Loucy (cell line): Measurements from ENCODE around the gene TMSB4X.

Source experiments
- H2AFZ ChIP-seq: fragments of 200-600 bp; sonication (generic); 2 replicates; pipeline ENCODE4 v1.6.0; 2016; ENCODE audit warnings: antibody characterized with exemption, mild to moderate bottlenecking, low read length, moderate library complexity
- H3F3A ChIP-seq: fragments of 200-600 bp; 2 replicates; pipeline ENCODE4 v1.6.0; 2016; ENCODE audit warnings: antibody characterized with exemption, low read depth, mild to moderate bottlenecking
- H3K27me3 ChIP-seq: fragments of 200-600 bp; sonication (generic); 2 replicates; pipeline ENCODE4 v1.6.1; 2014; ENCODE audit warnings: low read length, mild to moderate bottlenecking; ENCODE audit not compliant: insufficient read depth, poor library complexity, severe bottlenecking
- H3K36me3 ChIP-seq: fragments of 200-600 bp; sonication (generic); 2 replicates; pipeline ENCODE4 v1.6.1; 2016; ENCODE audit warnings: low read length; ENCODE audit not compliant: insufficient read depth
- H3K4me1 ChIP-seq: fragments of 200-600 bp; sonication (generic); 2 replicates; pipeline ENCODE4 v1.5.1; 2014; ENCODE audit warnings: low read length, mild to moderate bottlenecking; ENCODE audit not compliant: insufficient read depth, poor library complexity, severe bottlenecking
- H3K4me2 ChIP-seq: fragments of 200-600 bp; sonication (generic); 2 replicates; pipeline ENCODE4 v1.6.0; 2014; ENCODE audit warnings: antibody characterized with exemption, low read length, low read depth, mild to moderate bottlenecking; ENCODE audit not compliant: poor library complexity, severe bottlenecking
- H3K4me3 ChIP-seq: fragments of 200-600 bp; sonication (generic); 2 replicates; pipeline ENCODE4 v1.5.1; 2014; ENCODE audit warnings: low read length, mild to moderate bottlenecking, mixed read lengths; ENCODE audit not compliant: poor library complexity, severe bottlenecking
- H3K79me2 ChIP-seq: fragments of 200-600 bp; sonication (generic); 2 replicates; pipeline ENCODE4 v1.6.1; 2014; ENCODE audit warnings: low read length; ENCODE audit not compliant: insufficient read depth
- H3K9ac ChIP-seq: fragments of 200-600 bp; sonication (generic); 2 replicates; pipeline ENCODE4 v1.6.0; 2014; ENCODE audit warnings: mild to moderate bottlenecking, low read depth, low read length, moderate library complexity; ENCODE audit not compliant: poor library complexity, severe bottlenecking
- H3K9me2 ChIP-seq: fragments of 200-600 bp; sonication (generic); replicated peaks from 2 replicates; pipeline ENCODE4 v1.6.1; 2016; ENCODE audit warnings: low read depth, low read length, mixed read lengths
- H3K9me3 ChIP-seq: fragments of 200-600 bp; sonication (generic); 2 replicates; pipeline ENCODE4 v1.6.1; 2014; ENCODE audit warnings: mild to moderate bottlenecking, antibody characterized with exemption, low read length, low read depth; ENCODE audit not compliant: insufficient read depth
- H4K20me1 ChIP-seq: fragments of 200-600 bp; sonication (generic); 2 replicates; pipeline ENCODE4 v1.6.0; 2014; ENCODE audit warnings: antibody characterized with exemption, low read length, mild to moderate bottlenecking; ENCODE audit not compliant: insufficient read depth, poor library complexity, severe bottlenecking
- CTCF ChIP-seq: fragments of 200-600 bp; sonication (generic); conservative IDR thresholded peaks from 2 replicates; pipeline ENCODE4 v1.5.1; 2014; ENCODE audit warnings: mild to moderate bottlenecking, antibody characterized with exemption, low read length
- EZH2phosphoT487 ChIP-seq: fragments of 200-600 bp; IDR thresholded peaks from 2 replicates; pipeline ENCODE4 v1.6.1; 2018; ENCODE audit warnings: antibody characterized with exemption, mild to moderate bottlenecking, moderate library complexity, borderline replicate concordance

The TMSB4X gene

GRCh38 chrX:12989461-12989860, 14.6 kb downstream of the TMSB4X start:
- H3K4me2 ChIP-seq, result no peak overlapping the region

DNA sequence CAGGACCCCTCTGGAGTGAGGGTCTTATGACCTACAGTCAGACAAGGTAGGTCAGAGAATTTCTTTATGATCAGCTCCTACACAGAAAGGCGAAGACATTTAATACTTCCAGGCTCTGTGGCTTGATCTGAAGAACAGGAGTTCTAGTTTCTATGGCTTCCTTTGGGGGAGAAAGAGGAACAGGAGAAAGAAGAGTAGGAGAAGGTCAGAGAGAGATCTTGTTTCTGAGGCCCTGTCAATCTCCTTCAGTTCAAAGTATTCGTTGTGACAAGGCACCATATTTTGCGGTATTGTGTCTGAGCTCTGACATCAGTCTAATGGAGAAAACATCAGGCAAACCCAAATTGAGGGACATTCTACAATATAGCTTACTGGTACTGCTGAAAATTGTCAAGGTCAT, 16.7 kb downstream of the TMSB4X start:
- TF ChIP-seq CTCF (no peak), EZH2phosphoT487 (no peak)
- H3K9ac ChIP-seq, result no peak overlapping the region
- no peaks in the 10 kb centered on the region for H3K4me1 ChIP-seq
- H3K36me3 ChIP-seq, result no peaks in the 10 kb centered on the region
- H4K20me1 ChIP-seq, result no peaks in the 10 kb centered on the region
- H3K27me3 ChIP-seq, result no peaks in the 10 kb centered on the region
- H3K4me2 ChIP-seq, result no peak overlapping the region
- H3F3A ChIP-seq, result no peaks in the 10 kb centered on the region
- no peaks in the 10 kb centered on the region for H3K79me2 ChIP-seq
- no peak overlapping the region for H2AFZ ChIP-seq
- H3K4me3 ChIP-seq, result no peak overlapping the region
- H3K9me2 ChIP-seq, result no peaks in the 10 kb centered on the region
- no peaks in the 10 kb centered on the region for H3K9me3 ChIP-seq

More at GRCh38 chrX:12989461-12989860, 14.6 kb downstream of the TMSB4X start:
- Histone ChIP-seq H3K9ac (no peak overlapping the region), H3K79me2 (no peaks in the 10 kb centered on the region), H3K36me3 (no peaks in the 10 kb centered on the region), H3K4me3 (no peak overlapping the region), H3F3A (no peaks in the 10 kb centered on the region), H4K20me1 (no peaks in the 10 kb centered on the region), H3K9me2 (no peaks in the 10 kb centered on the region), H3K9me3 (no peaks in the 10 kb centered on the region), H3K27me3 (no peaks in the 10 kb centered on the region), H2AFZ (no peak overlapping the region), H3K4me1 (peaks cover 9% of the 10 kb centered on the region)
- TF ChIP-seq CTCF (no peak), EZH2phosphoT487 (no peak)

DNA sequence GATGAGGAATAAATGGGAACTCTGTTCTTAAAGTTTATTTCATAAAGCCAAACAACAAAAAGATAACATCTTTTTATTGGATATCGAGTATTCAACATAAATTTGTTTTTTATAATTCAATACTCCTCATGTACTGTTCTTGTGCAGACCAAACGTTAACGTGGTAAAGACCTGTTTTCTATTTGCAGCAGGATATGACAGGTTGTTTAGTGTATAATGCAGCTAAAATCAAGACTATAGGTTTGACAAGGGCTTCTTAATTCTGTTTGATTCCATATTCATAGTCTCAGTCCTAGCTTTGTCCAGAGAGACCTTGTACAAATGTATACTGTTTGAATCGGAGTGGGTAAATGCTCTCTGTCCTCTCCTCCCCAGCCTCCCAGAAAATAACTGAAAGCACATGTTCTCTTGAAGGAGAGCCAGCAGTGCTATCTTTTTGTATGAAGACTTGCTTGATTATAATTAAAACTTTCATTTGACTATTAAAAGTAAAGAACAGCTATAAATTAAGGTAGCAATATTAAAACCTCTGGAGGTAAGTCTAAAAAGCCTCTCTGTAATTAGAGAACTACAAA, 17.7 kb downstream of the TMSB4X start:
- H3F3A ChIP-seq, result no peaks in the 10 kb centered on the region
- H3K9me2 ChIP-seq, result no peaks in the 10 kb centered on the region
- no peak overlapping the region for H2AFZ ChIP-seq
- no peak overlapping the region for H3K4me3 ChIP-seq
- H3K36me3 ChIP-seq, result no peaks in the 10 kb centered on the region
- no peaks in the 10 kb centered on the region for H3K27me3 ChIP-seq
- no peaks in the 10 kb centered on the region for H4K20me1 ChIP-seq
- H3K4me1 ChIP-seq, result peaks cover under 1% of the 10 kb centered on the region
- H3K79me2 ChIP-seq, result no peaks in the 10 kb centered on the region
- H3K9me3 ChIP-seq, result no peaks in the 10 kb centered on the region
- no peak overlapping the region for H3K9ac ChIP-seq
- no peak overlapping the region for H3K4me2 ChIP-seq
- TF ChIP-seq EZH2phosphoT487 (no peak), CTCF (no peak)
